ENCODE measurements around the gene APOBEC3A.
A peak's percentile ranks its signal among the peaks of the same experiment; 100 is the strongest.
"Not testable (repeated sequence)": the region's sequence is repeated elsewhere in the genome, so short reads cannot be mapped to it uniquely, and the experiment has no call there.

APOBEC3A gene

DNA sequence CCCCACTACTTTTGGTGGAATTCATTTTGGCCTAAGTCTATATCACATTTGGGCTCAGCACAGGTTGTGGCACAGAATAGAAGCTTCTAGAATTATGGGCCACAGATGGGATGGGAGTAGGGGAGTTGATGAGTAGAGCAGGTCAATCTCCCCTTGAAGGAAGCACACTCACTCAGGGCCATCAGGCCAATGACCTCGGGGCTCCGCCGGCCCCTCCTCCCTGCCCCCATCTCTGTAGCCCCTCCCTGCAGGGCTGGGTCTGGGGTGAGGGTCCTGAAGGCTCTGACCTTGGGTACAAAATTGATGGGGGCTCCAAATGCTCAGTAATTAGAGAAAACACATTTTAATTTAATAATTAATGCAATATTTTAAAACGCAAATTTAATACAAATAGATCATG lies 3.3 kb downstream of the APOBEC3A start:
- not testable (repeated sequence) for DNase-seq

DNA sequence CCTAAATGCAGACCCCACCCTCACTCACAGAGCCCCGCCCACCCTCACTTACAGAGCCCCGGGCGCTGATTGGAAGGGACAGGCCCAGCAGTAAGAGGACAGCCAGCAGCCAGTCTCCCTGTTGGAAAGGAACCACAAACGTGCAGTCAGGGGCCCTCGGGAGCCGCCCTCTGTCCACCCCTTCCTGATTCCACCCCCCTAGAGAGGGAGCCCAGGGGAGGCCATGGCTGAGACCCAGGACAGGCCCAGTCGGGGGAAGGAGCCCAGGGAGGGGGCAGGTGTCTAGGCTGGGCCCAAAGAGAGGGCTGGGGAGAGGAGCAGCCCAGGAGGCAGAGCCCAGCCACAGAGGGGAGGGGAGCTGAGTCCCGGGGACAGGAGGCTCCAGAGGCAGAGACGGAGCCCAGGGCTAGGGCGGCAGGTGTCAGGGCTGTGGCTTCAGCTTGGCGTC lies 5.9 kb downstream of the APOBEC3A start:
- DNase-seq, result not testable (repeated sequence)

DNA sequence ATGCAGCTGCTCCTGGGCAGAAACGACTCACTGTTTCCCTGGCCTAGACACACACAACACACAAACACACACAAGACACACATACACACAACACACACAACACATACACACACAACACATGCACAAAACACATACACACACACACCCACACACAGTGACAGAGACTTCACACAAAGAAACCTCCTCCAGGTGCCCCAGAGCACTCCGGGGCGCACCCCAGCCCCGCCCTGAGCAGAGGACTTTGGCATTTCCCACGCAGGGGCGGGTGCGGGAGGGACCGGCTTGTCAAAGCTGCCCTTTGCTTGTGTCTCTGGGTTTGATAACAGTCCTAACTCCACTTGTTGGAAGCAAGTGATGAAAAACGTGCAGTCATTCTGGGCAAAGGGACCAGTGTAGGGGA lies 6.5 kb downstream of the APOBEC3A start:
- no peak for DNase-seq

DNA sequence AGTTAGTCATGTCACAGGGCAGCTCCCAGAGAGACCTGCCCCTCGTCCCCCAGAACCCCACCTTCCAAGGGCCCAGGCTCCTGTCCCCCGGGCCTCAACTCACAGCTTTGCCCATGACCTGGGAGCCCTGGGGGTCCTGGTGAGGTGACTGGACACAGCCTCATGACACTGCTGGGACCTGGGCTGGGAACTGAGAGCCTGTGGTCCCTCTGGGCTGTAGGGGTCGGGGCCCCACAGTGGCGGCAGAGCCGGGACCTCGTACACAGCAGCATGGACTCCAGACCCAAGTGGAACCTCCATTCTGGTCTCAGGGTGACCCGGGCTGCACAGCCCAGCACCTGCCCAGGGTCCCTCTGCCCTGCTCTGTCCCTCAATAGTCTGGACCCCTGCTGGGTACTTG lies 6.9 kb downstream of the APOBEC3A start:
- no peak for DNase-seq

DNA sequence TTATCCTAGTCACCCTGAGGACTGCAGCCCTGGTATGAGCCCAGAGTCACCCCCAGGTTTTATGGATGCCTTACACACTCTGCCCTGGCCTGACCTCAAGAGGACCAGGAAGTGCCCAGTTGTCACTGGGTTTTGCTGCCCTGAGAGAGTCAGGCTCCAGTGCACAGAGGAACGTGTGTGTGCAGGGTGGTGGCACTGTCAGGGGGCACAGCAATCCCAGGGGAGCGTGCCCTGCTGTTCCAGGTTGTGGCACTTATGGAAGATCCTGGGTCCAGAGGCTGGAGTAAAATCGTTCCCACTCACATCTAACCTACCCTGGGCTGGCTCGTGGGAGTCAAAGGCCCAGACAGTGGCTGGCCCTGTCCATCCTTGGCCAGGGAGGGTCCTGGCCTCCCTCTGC lies 7.6 kb downstream of the APOBEC3A start:
- no peak for DNase-seq

DNA sequence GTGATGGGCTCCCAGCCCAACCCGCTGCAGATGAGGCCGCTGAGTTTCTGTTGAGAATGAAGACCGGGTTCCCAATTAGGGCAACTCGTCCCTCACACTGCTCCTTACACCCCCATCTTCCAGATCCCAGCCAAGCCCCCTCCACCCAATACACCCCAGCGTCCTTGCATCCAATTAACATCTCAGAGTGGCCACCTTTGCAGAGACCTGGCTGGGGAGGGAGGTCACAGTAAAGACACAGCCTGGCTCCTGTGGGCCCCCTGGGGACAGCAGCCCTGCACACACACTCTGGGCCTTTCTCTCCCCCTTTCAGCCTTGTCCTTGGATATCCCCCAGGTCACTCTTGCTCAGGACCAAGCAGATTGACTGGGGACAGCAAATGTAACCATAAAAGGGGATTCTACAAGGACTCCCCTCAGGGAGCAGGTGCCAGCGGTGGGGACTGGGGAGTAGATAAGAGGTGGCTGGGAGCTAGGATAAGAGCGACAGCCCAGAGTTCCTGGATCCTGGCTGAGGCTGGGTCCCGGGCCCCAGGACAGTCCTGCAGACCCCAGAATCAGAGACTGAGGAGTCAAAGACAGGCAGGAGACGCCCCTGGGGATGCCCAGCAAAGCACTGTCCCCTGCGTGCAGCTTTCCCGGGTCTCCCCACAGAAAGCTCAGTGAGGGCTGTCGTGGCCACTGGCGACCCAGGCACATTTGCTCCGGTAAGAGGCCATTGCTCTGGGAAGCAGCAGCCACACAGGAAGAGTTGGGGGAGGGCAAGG lies 8.4 kb downstream of the APOBEC3A start:
- DNase-seq, result no peak

DNA sequence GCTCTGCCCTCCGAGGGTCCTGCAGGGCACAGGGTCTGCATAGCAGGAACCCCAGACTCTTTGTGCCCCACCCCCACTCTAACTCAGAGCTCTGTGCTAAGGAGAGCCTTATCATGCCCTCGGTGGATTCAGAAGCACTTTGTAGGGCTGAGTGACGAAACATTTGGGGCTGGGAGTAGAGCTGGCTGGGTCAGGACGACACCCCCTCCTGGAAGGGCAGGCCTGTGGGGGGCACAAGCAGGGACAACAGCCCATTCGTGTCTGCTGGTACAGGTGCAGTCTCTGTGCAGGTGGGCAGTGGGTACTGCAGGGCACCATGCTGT lies 8.9 kb downstream of the APOBEC3A start:
- no peak for DNase-seq

DNA sequence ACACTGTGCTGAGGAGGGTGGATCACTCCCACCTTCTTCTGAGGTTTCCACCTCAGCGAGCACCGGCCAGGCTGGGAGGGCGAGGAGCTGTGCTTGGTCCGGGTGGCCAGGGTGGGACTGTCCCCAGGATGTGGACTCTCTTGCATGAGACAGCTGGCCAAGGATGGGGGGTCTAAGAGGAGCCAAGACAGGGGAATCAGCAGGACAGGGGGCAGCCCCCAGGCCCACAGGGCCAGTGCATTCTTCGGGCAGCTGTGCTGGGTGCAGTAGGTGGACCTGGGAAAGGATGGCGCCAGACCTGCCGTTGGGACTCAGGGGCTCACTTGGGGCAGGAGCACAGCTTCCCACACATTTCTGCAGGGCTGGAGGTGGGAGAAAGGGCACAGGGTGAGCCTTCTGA lies 9.5 kb downstream of the APOBEC3A start:
- no peak for DNase-seq

DNA sequence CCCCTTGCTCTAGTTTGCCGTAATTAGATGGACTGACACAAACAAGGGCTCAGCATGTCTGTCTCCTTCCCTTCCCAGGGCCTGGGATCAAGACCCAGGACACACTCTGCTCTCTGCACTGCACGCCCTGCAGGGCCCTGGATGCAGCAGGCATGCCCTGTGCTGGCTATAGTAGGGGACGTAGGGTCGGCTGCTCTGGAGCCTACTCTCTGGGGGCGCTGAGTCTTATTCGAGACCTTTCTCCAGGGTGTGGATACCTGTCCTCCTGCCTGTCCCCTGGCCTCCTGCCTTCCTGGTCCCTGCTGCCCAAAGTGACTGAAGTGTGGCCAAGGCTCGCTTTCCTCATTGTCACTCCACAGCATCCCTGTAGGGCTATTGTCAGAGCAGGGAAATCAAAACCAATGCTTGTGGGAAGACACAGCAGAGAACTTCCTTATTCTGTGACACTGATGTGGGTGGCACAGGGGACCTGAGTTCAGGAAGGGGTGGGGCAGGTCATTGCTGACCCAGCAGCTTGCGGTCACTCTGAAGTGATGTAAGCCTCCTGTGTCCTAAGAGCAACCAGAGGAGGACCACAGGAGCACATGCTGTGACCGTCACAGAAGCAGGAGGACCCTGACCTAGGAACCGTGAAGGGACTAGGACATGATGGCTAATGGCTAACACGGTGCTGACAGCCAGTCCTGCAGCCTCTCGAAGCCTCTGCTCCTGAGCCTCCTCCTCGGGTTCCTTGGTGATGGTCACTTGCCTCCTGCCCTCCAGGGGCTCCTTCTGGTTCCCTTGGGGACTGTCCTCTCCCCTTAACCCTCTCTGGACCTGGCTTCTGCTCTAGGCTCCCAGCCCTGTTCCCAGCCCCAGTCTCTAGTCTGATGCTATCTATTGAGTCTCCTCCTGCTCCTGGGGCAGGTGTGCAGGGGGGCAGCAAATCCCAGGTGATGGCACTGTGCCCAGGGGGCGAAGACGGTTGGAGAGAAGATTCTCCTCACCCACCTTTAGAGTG lies 10.3 kb downstream of the APOBEC3A start:
- no peak for DNase-seq

DNA sequence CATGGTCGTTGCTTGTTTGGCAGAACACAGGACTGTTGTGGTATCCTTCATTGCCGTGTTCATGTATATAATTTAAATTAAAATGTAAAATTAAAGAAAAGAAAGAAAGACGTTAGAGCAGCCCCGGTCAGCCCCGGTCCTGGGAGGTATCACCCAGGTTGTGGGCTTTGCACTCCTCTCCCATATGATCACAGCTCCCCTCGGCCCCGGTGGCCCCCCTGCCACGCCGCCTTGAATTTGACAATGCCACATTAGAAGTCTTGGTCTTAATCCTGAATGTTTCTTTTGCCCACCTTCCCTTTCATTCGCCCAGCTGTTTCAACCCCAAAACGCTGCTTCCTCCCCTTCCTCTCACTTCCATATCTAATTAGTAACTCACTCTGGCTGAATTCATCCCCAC lies 11.4 kb downstream of the APOBEC3A start:
- no peak for DNase-seq

DNA sequence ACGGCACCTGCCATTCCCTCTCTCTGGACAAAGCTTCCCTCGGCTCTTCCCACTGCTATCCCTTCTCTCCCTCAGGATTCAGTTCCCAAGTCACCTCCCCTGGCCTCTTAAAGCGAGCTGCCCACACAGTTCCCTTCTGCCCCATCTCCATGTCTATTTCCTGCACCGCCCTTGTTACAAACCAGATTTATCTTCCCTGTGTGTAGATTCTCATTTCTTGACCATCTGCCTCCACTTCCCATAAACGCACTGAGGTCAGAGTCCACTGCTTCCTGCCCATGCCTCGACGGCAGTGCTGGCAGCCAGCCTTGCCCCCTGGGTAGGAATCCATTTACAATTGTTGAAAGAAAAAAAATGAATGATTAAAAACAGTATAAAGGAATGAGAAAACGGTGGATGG lies 13.1 kb downstream of the APOBEC3A start:
- no peak for DNase-seq

DNA sequence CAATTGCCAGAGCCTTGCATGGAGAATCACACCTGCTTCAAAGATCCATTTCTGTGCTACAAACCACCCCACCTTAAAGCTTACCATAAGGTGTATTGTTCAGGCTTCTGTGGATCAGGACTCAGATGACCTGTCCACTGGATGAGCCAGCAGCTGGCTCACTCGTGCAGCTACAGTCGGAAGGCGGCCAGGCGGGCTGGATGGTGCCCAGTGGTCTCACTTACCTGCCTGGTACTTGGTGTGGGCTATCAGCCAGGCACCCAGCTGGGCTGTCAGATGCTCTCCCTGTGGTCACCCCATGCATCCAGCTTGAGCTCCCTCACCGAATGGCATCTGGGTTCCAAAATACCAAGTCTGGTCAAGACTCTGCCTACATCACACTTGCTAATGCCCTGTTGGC lies 13.8 kb downstream of the APOBEC3A start:
- no peak for DNase-seq

DNA sequence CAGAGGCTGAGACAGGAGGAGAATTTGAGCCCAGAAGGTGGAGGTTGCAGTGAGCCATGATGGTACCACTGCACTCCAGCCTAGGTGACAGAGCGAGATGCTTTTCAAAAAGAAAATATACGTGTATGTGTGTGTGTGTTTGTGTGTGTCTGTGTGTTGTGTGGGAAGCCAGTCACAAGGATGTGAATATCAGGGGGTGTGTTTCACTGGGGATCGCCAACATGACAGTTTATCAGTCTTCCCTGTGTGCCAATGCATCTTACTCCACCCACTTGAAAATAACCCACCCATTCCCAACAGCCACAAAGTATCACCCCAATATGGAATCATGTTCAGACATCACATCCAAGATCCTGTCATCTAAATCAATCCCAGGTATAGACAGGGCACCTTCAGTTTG lies 14.4 kb downstream of the APOBEC3A start:
- no peak for DNase-seq

DNA sequence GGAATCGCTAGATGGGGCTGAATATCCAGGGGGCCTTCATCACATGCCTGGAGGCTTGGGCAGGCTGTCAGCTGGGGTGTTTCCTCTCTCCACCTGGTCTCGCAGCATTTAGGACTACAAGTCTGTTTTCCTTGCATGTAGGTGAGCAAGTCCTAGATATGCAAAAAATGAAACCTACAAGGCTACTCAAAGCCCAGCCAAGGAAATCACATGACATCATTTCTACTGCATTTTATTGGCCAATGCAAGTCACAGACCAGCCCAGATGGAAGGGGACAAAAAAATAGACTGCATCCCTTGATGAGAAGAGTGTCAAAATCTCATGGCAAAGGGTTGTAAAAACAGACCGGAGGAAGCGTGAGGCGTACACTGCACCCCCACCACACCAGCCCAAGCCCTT lies 15.1 kb downstream of the APOBEC3A start:
- no peak for DNase-seq

DNA sequence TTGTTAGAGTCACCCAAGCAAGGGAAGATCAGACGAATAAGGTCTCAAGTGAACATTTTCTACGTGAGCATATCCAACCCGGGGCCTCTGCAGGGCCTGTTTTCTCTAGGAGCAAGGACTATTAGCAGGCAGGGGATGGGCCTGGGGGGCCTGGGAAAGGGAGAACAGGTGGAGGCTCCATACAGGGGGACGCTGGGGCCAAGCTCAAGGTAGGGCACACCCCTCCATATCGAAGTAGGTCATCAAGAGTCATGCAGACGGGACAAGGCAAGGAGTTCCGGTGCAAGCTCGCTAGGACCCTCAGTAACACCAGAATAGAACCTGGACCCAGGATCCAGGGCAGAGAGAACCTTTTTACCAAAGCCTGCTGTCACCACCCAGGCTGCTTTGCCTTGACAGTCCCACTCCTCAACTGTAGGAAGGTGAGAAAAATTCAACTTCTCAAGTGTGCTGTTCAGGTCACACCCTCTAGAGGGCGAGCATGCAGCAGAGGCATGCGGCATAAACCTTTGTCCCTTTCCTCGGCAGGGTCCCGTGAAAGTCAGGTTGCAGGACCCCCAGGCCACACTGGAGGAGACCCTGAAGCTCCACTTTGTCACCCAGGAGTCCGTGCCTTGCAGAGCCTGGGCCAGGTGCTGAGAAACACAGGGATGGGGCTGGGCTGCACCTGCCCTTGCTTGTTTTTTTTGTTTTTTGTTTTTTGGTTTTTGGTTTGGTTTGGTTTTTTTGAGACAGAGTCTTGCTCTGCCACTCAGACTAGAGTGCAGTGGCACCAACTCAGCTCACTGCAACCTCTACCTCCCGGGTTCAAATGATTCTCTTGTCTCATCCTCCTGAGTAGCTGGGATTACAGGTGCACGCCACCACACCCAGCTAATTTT lies 16.1 kb downstream of the APOBEC3A start:
- DNase-seq, result peak; percentile 84

DNA sequence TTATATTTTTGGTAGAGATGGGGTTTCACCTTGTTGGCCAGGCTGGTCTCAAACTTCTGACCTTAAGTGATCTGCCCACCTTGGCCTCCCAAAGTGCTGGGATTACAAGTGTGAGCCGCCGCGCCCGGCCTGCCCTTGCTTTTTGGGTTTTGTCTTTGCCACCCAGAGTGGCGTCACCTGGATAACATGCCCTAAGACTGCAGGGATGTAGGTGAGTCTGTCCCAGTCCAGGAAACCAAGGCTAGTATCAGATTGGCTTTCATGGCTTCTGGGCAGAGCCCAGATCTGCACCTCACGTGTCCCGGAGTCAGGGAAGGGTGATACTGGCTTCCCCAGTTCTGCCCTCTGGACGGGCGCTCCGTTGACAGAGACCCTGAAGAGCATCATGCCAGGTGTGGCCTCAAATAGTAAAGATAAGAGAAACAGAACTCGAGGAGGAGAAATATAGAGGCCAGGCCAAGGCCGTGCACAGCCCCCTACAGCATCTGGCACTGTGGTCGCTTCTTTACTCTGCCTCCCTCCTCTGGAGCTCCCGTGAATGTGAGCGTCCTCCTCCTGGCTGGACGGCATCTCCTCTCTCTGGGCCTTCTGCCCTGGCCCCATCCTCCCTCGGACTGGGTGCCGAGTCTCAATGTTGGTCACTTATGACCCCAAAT lies 16.9 kb downstream of the APOBEC3A start:
- no peak for DNase-seq

DNA sequence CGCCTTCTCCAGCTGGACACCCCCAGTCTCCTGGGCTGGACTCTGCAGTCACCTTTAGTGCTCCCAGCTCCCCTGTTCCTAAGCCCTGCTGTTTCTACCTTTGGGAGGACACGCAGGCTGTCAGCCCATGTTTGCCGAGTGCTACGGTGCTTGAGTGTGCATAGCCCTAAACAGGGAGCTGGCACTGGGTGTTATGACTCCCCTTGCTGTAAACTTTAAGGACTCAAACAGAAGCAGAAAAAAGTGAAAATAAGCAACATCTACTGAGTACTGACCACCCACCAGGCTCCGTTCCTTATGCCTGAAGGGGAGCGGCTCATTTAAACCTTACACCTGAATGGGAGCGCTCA lies 17.4 kb downstream of the APOBEC3A start:
- DNase-seq, result no peak

DNA sequence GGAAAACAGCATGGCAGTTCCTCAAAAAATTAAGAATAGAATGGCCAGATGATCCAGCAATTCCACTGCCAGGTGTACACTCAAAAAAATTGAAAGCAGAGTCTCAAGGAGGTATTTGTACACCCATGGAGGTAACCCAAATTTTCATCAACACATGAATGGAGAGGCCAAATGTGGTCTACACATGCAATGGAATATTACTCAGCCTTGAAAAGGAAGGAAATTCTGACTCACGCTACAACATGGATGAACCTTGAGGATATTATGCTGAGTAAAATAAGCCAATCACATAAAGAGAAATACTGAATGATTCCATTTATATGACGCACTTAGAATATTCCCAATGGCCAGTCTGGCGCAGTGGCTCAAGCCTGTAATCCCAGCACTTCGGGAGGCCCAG lies 19.9 kb downstream of the APOBEC3A start:
- DNase-seq, result not testable (repeated sequence)

DNA sequence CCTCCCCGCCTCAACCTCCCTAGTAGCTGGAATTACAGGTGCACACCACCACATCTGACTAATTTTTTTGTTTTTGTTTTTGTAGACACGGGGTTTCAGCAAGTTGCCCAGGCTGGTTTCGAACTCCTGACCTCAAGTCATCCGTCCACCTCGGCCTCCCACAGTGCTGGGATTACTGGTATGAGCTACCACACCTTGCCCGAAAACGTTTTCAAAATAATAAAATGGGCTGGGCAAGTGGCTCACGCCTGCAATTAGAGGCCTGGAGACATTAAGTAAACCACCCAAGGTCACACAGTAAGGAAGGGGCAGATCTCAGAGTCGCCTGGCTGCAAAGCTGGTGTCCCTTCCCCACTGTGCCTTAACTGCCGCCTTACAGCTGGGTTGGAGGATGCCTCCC lies 23.2 kb downstream of the APOBEC3A start:
- DNase-seq, result not testable (repeated sequence)

DNA sequence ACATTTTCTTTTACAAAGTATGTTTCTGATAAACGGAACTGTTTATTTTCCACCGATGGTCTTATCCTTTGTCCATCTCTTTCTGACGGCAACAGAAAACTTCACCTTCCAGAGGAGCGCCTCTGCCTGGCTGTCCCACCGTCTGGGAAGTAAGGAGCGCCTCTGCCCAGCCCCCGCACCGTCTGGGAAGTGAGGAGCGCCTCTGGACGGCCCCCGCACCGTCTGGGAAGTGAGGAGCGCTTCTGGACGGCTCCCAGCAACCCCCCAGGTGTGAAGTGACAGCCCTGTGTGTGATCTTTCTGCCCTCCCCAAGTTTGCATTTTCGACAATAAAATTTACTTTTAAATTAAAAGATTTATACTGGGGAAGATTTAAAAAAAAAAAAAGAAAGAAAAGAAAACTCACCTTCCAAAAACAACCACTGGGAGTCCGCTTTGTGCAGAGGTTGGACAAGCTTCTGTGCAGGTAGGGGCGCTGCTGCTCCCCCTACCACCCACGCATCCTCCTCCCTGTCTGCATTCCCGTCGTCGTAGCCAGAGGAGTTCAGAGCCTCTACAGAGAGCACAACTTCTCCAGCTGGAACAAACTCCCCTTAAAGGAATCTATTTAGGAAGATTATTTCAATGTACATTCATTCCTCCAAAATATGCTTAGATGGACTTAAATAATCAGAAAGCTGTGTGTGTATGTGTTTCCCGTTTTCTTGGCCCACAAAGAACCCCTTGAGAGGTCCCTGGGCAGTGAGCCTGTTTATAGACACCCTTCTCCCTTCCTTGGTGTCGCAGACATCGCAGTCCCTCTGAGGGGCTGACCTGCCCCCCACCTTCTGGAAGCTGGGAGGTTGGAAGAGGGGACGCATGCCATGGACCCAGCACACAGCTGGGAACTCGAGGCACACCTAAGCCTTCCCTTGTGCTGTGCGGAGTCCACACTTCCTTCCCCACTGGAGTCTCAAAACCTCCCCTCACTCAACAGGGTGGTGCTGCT lies 23.9 kb downstream of the APOBEC3A start:
- DNase-seq, result no peak

Data from activated effector memory CD4-positive, alpha-beta T cell treated with anti-CD3 and anti-CD28 coated beads, Interleukin-2, amount 50 U/mL, for 16 hours (primary cell).